Measurements from ENCODE around the gene SPI1.

DNA sequence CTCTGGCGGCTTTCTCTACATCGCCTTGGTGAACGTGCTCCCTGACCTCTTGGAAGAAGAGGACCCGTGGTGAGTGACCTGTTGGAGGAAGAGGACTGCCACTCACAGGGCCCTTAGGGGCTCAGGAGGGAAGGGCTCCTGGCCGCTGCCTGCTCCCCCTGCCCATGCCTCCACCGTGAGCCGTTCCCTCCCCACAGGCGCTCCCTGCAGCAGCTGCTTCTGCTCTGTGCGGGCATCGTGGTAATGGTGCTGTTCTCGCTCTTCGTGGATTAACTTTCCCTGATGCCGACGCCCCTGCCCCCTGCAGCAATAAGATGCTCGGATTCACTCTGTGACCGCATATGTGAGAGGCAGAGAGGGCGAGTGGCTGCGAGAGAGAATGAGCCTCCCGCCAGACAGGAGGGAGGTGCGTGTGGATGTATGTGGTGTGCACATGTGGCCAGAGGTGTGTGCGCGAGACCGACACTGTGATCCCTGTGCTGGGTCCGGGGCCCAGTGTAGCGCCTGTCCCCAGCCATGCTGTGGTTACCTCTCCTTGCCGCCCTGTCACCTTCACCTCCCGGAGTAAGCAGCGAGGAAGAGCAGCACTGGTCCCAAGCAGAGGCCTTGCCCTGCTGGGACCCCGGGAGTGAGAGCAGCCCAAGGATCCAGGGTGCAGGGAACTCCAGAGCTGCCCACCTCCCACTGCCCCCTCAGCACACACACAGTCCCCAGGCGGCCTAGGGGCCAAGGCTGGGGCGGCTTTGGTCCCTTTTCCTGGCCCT lies 36.9 kb upstream of the SPI1 start:
- TF ChIP-seq, protein P1, sequence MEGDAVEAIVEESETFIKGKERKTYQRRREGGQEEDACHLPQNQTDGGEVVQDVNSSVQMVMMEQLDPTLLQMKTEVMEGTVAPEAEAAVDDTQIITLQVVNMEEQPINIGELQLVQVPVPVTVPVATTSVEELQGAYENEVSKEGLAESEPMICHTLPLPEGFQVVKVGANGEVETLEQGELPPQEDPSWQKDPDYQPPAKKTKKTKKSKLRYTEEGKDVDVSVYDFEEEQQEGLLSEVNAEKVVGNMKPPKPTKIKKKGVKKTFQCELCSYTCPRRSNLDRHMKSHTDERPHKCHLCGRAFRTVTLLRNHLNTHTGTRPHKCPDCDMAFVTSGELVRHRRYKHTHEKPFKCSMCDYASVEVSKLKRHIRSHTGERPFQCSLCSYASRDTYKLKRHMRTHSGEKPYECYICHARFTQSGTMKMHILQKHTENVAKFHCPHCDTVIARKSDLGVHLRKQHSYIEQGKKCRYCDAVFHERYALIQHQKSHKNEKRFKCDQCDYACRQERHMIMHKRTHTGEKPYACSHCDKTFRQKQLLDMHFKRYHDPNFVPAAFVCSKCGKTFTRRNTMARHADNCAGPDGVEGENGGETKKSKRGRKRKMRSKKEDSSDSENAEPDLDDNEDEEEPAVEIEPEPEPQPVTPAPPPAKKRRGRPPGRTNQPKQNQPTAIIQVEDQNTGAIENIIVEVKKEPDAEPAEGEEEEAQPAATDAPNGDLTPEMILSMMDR (conservative IDR thresholded peaks at IDR 0.05; ENCODE audit: low read depth, low read length): no peak
- TF ChIP-seq EZH2 (IDR thresholded peaks at IDR 0.05; ENCODE audit: low read length, unreplicated experiment) (no peak), EZH2phosphoT487 (IDR thresholded peaks at IDR 0.05; ENCODE audit: borderline replicate concordance, low read length) (no peak)

Data from PC-3 (cell line).